Right atrium auricular region (tissue), 2 donors: Measurements from ENCODE around the gene ITSN2. TPM values are rescaled to one million over a fixed set of nuclear protein-coding genes. Genes with fewer than 3 reads are reported as not detected.

Experiments used
- DNase-seq: peaks from one replicate; pipeline ENCODE4 v3.0.0-alpha.2; 2019; ENCODE audit warnings: low spot score
- H3K27ac ChIP-seq, 2 donors: fragments of 200-600 bp; sonication (generic); 1 replicate in 1 of 2; 2 replicates in 1 of 2; pipeline ENCODE4 v1.5.1; 2016 to 2019
- H3K27me3 ChIP-seq, 2 donors: fragments of 200-600 bp; sonication (generic); one replicate each; pipeline versions ENCODE4 v1.5.1 to v1.6.0; 2017 to 2019
- H3K36me3 ChIP-seq: fragments of 200-600 bp; sonication (generic); one replicate; pipeline ENCODE4 v1.5.1; 2016
- H3K4me1 ChIP-seq, 2 donors: fragments of 200-600 bp; sonication (generic); one replicate each; pipeline versions ENCODE4 v1.5.1 to v1.6.0; 2017 to 2019
- H3K4me3 ChIP-seq, 2 donors: fragments of 200-600 bp; sonication (generic); 1 replicate in 1 of 2; 2 replicates in 1 of 2; pipeline ENCODE4 v1.5.1; 2017 to 2019; ENCODE audit warnings: mild to moderate bottlenecking in 1 of 2, moderate library complexity in 1 of 2
- H3K9me3 ChIP-seq, 2 donors: fragments of 200-600 bp; sonication (generic); one replicate each; pipeline ENCODE4 v1.5.1; 2019
- CTCF ChIP-seq, 2 donors: fragments of 200-600 bp; sonication (generic); IDR thresholded peaks; one replicate each; pipeline ENCODE4 v1.5.1; 2019; ENCODE audit warnings: antibody characterized with exemption in 2 of 2
- total RNA-seq, 2 donors: library from RNA; depleted of rRNA; stranded (reverse); fragments of >200 nt; gene quantifications; one replicate each; pipeline ENCODE4 v1.1.0, GENCODE V29; 2016

Gene ITSN2
- total RNA-seq, 2 donors from 2014 or later = 40.1 to 40.4 TPM

DNA sequence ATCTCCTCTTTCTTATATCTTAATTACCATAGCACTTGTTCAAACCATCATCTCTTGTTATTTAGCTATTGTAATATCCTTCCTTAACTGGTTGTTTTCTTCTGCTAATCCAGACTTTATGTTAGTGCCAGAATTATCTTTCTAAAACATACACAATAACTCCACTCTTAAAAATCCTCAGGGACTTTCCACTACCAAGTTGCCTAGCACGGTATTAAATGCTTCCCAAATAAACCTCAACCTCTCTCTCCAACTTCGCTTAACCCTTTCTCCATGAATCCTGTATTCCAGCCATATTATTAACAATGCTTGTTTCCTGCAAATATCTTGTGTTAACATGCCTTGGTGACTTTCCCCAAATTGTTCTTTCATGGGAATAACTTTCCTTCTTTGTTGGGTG is 101.0 kb downstream of the ITSN2 start:
- Histone ChIP-seq H3K27me3 (no peaks in the 10 kb centered on the region), H3K9me3 (no peaks in the 10 kb centered on the region), H3K36me3 (peaks cover 40% of the 10 kb centered on the region), H3K4me3 (no peak overlapping the region), H3K4me1 (peaks cover 0 to 7% of the 10 kb centered on the region in 2 donors), H3K27ac (no peak overlapping the region)
- no peak for TF ChIP-seq CTCF (IDR thresholded peaks at IDR 0.05)
- no peak for DNase-seq

DNA sequence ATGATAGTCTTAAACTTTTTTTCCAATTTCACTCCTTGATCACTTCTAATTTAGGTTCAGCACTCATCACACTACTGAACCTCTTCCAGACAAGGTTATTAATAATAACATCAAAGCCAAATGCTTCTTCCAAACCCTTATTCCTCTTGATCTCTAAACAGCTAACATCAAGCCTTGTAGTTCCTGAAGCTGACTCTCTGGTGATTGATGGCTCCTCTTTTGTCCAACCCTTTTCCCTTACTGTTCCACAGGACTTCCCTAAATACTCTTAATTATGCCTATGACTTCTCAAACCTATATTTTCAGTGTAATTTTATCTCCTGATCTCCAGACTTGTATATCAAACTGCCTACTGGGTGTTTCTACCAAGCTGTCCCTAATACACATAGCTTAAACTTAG is 101.6 kb downstream of the ITSN2 start:
- H3K9me3 ChIP-seq = no peaks in the 10 kb centered on the region
- no peak overlapping the region for H3K27ac ChIP-seq
- no peaks in the 10 kb centered on the region for H3K27me3 ChIP-seq
- H3K4me1 ChIP-seq = peaks cover 0 to 7% of the 10 kb centered on the region in 2 donors
- no peak for TF ChIP-seq CTCF (IDR thresholded peaks at IDR 0.05)
- H3K4me3 ChIP-seq = no peak overlapping the region
- H3K36me3 ChIP-seq = peaks cover 46% of the 10 kb centered on the region
- no peak for DNase-seq

GRCh38 chr2:24253303-24253919 is 106.9 kb downstream of the ITSN2 start:
- TF ChIP-seq CTCF (IDR thresholded peaks at IDR 0.05) = no peak
- Histone ChIP-seq H3K4me1 (no peaks in the 10 kb centered on the region), H3K4me3 (no peak overlapping the region), H3K36me3 (peaks cover 62% of the 10 kb centered on the region), H3K27me3 (no peaks in the 10 kb centered on the region), H3K27ac (no peak overlapping the region), H3K9me3 (no peaks in the 10 kb centered on the region)
- no peak for DNase-seq

- no peak for TF ChIP-seq CTCF (IDR thresholded peaks at IDR 0.05)
Measured at GRCh38 chr2:24247592-24247991, 112.7 kb downstream of the ITSN2 start.

DNA sequence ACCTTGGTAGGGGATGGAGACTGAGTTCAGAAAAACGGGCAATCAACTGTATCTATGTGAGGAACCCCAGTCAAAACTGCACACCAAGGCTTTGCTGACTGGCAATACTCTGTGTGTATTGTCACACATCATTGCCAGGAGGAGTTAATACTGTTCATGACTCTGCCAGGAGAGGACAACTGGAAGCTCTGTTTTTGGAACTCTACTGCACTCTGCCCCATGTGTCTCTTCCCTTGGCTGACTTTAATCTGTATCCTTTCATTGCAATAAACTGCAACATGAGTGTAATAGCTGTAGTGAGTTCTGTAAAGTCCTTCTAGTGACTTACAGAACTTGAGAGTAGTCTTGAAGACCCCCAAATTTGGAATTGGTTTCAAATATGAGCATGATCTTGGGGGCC is 113.2 kb downstream of the ITSN2 start:
- peaks cover 64% of the 10 kb centered on the region for H3K36me3 ChIP-seq
- no peak for TF ChIP-seq CTCF (IDR thresholded peaks at IDR 0.05)

More at GRCh38 chr2:24247592-24247991, 112.7 kb downstream of the ITSN2 start:
- H3K4me3 ChIP-seq = no peak overlapping the region
- peaks cover 66% of the 10 kb centered on the region for H3K36me3 ChIP-seq
- no peaks in the 10 kb centered on the region for H3K27me3 ChIP-seq
- H3K27ac ChIP-seq = no peak overlapping the region
- no peaks in the 10 kb centered on the region for H3K4me1 ChIP-seq
- H3K9me3 ChIP-seq = no peaks in the 10 kb centered on the region
- DNase-seq = no peak

More for the DNA sequence above, 113.2 kb downstream of the ITSN2 start:
- no peak overlapping the region for H3K4me3 ChIP-seq
- no peak for DNase-seq
- no peak overlapping the region for H3K27ac ChIP-seq
- H3K9me3 ChIP-seq = no peaks in the 10 kb centered on the region
- no peaks in the 10 kb centered on the region for H3K4me1 ChIP-seq
- no peaks in the 10 kb centered on the region for H3K27me3 ChIP-seq
